GM20000 (cell line): Measurements from ENCODE around the gene TSSC4.

ENCODE experiments used
- DNase-seq: peaks from one replicate; pipeline ENCODE4 v3.0.0; 2012; ENCODE audit warnings: low spot score
- TF ChIP-seq, protein P1 (sequence below): IDR thresholded peaks from 2 replicates; pipeline ENCODE4 v1.5.1; 2012; ENCODE audit warnings: mild to moderate bottlenecking, control low read depth; ENCODE audit errors: extremely low read depth, missing control alignments

TSSC4 gene

DNA sequence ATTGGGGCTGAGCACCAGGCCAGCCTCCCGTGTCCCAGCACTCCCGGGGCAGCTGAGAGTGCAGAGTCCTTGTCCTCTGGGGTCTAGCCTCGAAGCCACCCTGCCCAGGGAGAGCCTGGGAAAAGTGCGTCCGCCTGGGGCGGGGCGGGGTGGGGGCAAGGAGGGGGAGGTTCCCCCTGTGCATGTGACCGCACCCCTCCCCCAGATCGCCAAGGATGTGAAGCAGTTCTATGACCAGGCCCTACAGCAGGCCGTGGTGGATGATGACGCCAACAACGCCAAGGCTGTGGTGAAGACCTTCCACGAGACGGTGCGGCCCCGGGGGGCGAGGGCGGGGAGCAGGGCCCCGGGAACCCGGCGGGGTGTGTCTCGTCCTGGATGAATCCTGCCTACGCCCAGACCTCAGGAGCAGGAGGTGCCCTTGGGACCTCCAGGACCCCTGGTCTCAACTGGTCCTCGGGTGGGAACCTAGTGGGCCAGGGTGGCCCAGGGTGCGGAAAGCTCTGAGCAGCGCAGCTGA, 5.3 kb upstream of the TSSC4 start:
- DNase-seq, result no peak
- TF ChIP-seq, protein P1, sequence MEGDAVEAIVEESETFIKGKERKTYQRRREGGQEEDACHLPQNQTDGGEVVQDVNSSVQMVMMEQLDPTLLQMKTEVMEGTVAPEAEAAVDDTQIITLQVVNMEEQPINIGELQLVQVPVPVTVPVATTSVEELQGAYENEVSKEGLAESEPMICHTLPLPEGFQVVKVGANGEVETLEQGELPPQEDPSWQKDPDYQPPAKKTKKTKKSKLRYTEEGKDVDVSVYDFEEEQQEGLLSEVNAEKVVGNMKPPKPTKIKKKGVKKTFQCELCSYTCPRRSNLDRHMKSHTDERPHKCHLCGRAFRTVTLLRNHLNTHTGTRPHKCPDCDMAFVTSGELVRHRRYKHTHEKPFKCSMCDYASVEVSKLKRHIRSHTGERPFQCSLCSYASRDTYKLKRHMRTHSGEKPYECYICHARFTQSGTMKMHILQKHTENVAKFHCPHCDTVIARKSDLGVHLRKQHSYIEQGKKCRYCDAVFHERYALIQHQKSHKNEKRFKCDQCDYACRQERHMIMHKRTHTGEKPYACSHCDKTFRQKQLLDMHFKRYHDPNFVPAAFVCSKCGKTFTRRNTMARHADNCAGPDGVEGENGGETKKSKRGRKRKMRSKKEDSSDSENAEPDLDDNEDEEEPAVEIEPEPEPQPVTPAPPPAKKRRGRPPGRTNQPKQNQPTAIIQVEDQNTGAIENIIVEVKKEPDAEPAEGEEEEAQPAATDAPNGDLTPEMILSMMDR, result no peak

DNA sequence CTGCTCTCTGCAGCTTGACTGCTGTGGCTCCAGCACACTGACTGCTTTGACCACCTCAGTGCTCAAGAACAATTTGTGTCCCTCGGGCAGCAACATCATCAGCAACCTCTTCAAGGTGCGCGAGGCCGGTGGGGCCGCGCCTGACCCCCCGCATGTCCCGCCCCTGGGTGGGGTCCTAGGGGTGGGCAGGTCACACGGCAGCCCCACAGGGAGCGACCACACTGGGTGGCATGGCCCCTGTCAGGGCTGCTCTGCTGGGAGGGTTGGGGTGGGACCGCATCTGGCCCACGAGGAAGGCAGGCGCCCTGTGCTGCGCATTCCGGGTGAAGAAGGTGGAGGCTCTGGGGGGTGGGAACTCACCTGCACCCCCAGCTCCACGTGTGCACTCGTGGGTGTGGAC, 4.7 kb upstream of the TSSC4 start:
- no peak for DNase-seq
- TF ChIP-seq, protein P1, result no peak

DNA sequence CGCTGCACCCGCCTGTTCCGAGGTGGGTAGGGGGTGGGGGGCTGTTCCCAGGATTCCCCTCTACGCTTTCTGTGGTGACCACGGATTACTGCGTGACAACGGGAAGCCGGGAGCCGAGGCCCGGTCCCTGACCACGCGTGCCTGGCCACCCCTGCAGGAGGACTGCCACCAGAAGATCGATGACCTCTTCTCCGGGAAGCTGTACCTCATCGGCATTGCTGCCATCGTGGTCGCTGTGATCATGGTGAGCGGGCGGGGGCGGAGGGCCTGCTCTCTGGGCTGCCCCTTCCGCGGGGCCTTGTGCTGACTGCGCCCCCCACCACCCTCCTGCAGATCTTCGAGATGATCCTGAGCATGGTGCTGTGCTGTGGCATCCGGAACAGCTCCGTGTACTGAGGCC, 4.1 kb upstream of the TSSC4 start:
- TF ChIP-seq, protein P1, result no peak
- DNase-seq, result no peak

DNA sequence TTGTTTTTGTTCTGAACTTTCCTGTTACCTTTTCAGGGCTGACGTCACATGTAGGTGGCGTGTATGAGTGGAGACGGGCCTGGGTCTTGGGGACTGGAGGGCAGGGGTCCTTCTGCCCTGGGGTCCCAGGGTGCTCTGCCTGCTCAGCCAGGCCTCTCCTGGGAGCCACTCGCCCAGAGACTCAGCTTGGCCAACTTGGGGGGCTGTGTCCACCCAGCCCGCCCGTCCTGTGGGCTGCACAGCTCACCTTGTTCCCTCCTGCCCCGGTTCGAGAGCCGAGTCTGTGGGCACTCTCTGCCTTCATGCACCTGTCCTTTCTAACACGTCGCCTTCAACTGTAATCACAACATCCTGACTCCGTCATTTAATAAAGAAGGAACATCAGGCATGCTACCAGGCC, 3.5 kb upstream of the TSSC4 start:
- DNase-seq, result no peak
- TF ChIP-seq, protein P1, result no peak

DNA sequence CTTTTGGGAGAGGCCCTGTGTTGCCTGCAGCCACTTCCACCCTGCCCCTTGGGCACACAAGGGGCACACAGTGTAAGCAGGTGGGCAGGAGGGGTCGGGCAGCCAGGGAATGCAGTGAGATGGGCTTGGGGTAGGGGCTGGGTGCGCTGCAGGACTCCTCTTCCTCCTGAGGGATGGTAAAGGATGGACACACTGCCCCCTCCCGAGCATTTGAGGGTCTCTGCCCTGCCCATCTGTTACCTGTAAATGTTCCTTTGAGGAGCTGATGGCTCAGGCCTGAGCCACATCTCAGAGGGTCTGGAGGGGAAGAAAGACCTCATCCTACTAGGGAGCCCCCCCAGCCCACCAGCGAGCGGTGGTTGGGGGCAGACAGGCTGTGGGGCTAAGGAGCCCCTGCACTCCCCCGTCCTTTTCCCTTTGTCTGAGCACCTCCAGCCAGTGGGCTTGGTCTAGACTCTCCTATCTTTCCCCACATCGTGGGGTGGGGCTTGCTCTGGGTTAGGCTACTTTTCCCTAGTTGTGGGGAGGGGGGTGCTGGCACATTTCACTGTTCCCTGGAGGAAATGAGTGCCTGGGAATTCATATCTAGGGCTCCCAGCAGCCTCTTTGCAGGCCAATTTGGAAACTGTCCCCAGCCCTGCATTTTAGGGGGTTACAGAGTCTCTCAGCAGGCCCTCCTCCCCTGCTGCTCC, 1.7 kb upstream of the TSSC4 start:
- TF ChIP-seq, protein P1, result no peak
- no peak for DNase-seq

DNA sequence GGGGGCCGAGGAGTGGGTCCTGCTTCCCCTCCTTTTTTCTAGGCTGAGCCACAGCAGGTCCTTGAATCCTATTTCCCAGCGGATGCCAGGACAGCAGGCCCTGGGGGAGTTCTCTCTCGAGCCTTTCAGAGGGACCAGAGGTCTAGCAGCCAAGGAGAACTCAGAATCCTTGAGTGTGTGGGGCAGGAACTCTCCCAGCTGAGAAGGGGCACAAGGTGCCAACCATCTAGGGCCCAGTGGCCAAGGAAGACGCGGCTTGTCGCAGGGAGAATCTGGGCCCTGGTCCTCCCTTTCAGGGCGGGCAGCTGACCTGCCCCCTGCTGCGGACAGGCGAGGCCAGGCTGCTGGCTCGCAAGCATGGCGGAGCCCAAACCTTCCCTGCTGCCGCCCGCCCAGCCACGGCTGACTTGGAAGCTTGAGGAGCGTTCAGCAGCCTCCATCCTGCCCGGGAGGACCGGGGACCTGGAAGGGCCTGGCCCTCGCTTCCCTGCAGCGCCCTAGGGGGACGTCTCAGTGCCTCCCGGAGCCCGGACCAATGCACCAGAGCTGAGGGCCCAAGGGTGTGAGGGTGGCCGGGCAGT, 972 bp upstream of the TSSC4 start:
- DNase-seq, result no peak

More for the DNA sequence above, 972 bp upstream of the TSSC4 start:
- TF ChIP-seq, protein P1, result no peak
